Hindlimb muscle (tissue), 1 donor: ENCODE data around the gene MGMT. TPM values are rescaled to one million over a fixed set of nuclear protein-coding genes. Genes with fewer than 3 reads are reported as not detected.

Experiments
- DNase-seq: peaks from one replicate; pipeline ENCODE4 v3.0.0-alpha.2; 2013
- polyA plus RNA-seq: library from polyadenylated mRNA; unstranded; fragments of 120-200 nt; gene quantifications from one replicate; pipeline ENCODE4 v1.2.1, GENCODE V29; 2013; ENCODE audit not compliant: insufficient read length

MGMT gene
- polyA plus RNA-seq, 1 donor: 12.1 TPM

GRCh38 chr10:129601737-129602136, 134.7 kb downstream of the MGMT start:
- no peak for DNase-seq

GRCh38 chr10:129602938-129603535, 136.0 kb downstream of the MGMT start:
- DNase-seq: no peak

- no peak for DNase-seq
These were observed 137.4 kb downstream of the MGMT start for GRCh38 chr10:129604333-129605032.

GRCh38 chr10:129605266-129605985, 138.4 kb downstream of the MGMT start:
- DNase-seq: no peak

GRCh38 chr10:129605986-129606518, 139.0 kb downstream of the MGMT start:
- no peak for DNase-seq

GRCh38 chr10:129607607-129608109, 140.6 kb downstream of the MGMT start:
- DNase-seq: no peak

GRCh38 chr10:129608653-129609052, 141.6 kb downstream of the MGMT start:
- no peak for DNase-seq

- no peak for DNase-seq
These were observed 142.5 kb downstream of the MGMT start for GRCh38 chr10:129609551-129609950.

- DNase-seq: no peak
These were observed 145.6 kb downstream of the MGMT start for GRCh38 chr10:129612481-129613109.

- DNase-seq: no peak
These were observed 146.4 kb downstream of the MGMT start for GRCh38 chr10:129613377-129613980.

- DNase-seq: no peak
These were observed 147.3 kb downstream of the MGMT start for GRCh38 chr10:129614341-129614740.

GRCh38 chr10:129615381-129615780, 148.3 kb downstream of the MGMT start:
- DNase-seq: no peak

- no peak for DNase-seq
These were observed 149.0 kb downstream of the MGMT start for GRCh38 chr10:129615921-129616525.

- no peak for DNase-seq
These were observed 150.7 kb downstream of the MGMT start for GRCh38 chr10:129617768-129618167.

- DNase-seq: no peak
These were observed 154.0 kb downstream of the MGMT start for GRCh38 chr10:129621062-129621461.

- no peak for DNase-seq
These were observed 154.7 kb downstream of the MGMT start for GRCh38 chr10:129621693-129622092.

- no peak for DNase-seq
These were observed 155.2 kb downstream of the MGMT start for GRCh38 chr10:129622291-129622690.

- DNase-seq: no peak
These were observed 155.7 kb downstream of the MGMT start for GRCh38 chr10:129622736-129623135.

GRCh38 chr10:129624526-129624925, 157.5 kb downstream of the MGMT start:
- DNase-seq: no peak

GRCh38 chr10:129626309-129626708, 159.3 kb downstream of the MGMT start:
- no peak for DNase-seq

GRCh38 chr10:129626796-129627435, 159.9 kb downstream of the MGMT start:
- no peak for DNase-seq
